Activated naive CD4-positive, alpha-beta T cell treated with anti-CD3 and anti-CD28 coated beads for 36 hours (primary cell): ENCODE data around the gene CAP2. TPM values are rescaled to one million over a fixed set of nuclear protein-coding genes. Genes with fewer than 3 reads are reported as not detected.
"Not testable (repeated sequence)": the region's sequence is repeated elsewhere in the genome, so short reads cannot be mapped to it uniquely, and the experiment has no call there.

Source experiments
- CTCF ChIA-PET: fragments of 350-600 bp; sonication (Branson Sonifier 250); formaldehyde crosslinking; loops from one replicate; lab custom pipeline; 2021; ENCODE audit warnings: antibody characterized with exemption; lab: Charles Lee
- DNase-seq: peaks from one replicate; pipeline ENCODE4 v3.0.0-alpha.2; 2020
- H3K27ac Mint-ChIP-seq: one replicate; pipeline ENCODE4 v1.8.0; 2021; ENCODE audit warnings: mild to moderate bottlenecking, mixed read lengths
- H3K27me3 Mint-ChIP-seq: one replicate; pipeline ENCODE4 v1.8.0; 2021; ENCODE audit warnings: low read depth, mixed read lengths
- H3K36me3 Mint-ChIP-seq: one replicate; pipeline ENCODE4 v1.8.0; 2021; ENCODE audit warnings: low read depth, mixed read lengths
- H3K4me1 Mint-ChIP-seq: one replicate; pipeline ENCODE4 v1.8.0; 2021; ENCODE audit warnings: low read depth, mixed read lengths
- H3K4me3 Mint-ChIP-seq: one replicate; pipeline ENCODE4 v1.8.0; 2021; ENCODE audit warnings: mild to moderate bottlenecking, moderate library complexity, mixed read lengths
- H3K9me3 Mint-ChIP-seq: one replicate; pipeline ENCODE4 v1.8.0; 2021; ENCODE audit warnings: mixed read lengths
- intact Hi-C: fragments of 100-400 bp; cut with micrococcal nuclease; formaldehyde crosslinking; loops from one replicate; pipeline ENCODE4 v1.15.1; 2023
- total RNA-seq, 2 experiments: library from RNA; stranded (reverse); gene quantifications; one replicate each; pipeline ENCODE4 v1.2.3, GENCODE V29; 2021

Gene CAP2
- total RNA-seq, 2 experiments from 2014 or later: not detected

DNA sequence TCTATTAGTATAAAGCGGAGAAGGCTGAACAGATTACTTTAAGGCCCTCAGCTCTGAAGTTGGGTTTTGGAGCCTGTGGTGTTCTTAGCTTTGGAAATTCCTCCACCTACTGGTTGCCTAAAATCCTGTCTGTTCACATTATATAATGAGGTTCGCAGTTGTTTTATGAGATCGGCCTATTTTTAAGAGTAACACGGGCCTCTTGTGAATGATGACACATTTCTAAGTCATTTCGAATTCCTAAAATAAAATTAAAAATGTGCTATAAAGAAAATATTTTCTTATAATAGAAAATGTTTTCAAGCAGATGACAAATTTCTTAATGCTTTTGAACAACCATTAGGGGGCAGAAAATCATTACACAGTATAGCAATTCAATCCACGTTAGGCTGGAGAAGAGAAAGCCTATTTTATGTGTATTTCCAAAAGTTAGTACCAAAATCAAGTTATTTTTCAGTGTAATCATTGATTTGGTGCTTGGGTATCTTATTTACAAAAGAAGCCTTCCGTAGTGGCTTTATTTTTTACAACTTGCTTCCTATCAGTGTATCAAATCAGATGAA lies 190.9 kb downstream of the CAP2 start:
- Mint-ChIP-seq H3K4me1 (peaks cover 6% of the 10 kb centered on the region), H3K4me3 (no peak overlapping the region), H3K36me3 (no peaks in the 10 kb centered on the region), H3K27ac (no peak overlapping the region), H3K27me3 (peaks cover 5% of the 10 kb centered on the region), H3K9me3 (no peaks in the 10 kb centered on the region)
- peak; percentile 38 for DNase-seq
- CTCF ChIA-PET: interaction anchor here (0.5 to 2.7 kb wide), 19 partner anchors 16 to 618 kb away, joined by 3 to 19 read pairs (median 4); partner anchors contain the start of gene FAM8A1
- intact Hi-C loops: loop anchor here (1.0 to 5.0 kb wide), 9 partner anchors 79 to 1252 kb away; partner anchors contain the start of genes NHLRC1 and RBM24

DNA sequence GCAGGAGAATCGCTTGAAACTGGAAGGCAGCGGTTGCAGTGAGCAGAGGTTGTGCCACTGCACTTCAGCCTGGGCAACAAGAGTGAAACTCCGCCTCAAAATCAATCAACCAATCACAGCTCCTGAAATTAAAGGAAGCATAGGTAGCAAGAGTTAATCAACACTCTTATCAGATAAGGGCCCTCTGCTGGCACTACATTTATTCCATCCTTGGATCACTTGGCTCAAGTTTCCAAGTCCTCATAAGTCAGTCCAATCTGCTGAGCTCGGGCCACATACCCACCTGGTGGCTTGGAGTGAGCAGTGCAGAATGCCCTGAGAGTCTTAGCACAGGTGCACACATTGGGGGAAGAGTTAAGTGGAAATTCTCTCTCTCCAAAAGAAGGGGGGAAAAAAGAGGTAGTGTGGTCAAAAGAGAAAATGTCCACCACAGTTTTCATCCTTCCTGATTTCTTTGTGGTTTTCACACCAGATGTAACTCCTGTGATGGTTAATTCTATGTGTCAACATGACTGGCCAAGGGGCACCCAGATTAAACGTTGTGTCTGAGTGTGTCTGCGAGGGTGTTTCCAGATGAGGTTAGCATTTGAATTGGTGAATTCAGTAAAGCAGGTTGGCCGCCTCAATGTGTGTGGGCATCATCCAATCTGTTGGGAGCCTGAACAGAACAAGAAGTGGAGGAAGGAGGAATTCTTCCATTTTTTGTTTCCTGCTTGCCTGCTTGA lies 192.5 kb downstream of the CAP2 start:
- intact Hi-C loops: no loop called here
- Mint-ChIP-seq H3K27me3 (peaks cover 4% of the 10 kb centered on the region), H3K4me1 (peaks cover 14% of the 10 kb centered on the region), H3K9me3 (no peaks in the 10 kb centered on the region), H3K4me3 (no peak overlapping the region), H3K27ac (no peak overlapping the region), H3K36me3 (no peaks in the 10 kb centered on the region)
- CTCF ChIA-PET: interaction anchor here (0.7 to 2.7 kb wide), 6 partner anchors 10 to 274 kb away, joined by 3 to 14 read pairs (median 4); partner anchors contain the start of gene FAM8A1
- DNase-seq: no peak

DNA sequence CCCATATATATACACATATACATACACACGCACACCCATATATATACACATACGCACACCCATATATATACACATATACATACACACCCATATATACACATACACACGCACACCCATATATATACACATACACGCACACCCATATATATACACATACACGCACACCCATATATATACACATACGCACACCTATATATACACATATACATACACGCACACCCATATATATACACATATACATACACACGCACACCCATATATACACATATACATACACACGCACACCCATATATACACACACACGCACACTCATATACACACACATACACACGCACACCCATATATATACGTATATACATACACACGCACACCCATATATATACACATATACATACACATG lies 193.2 kb downstream of the CAP2 start:
- H3K4me3 Mint-ChIP-seq, H3K27ac Mint-ChIP-seq, intact Hi-C loops, H3K36me3 Mint-ChIP-seq, H3K9me3 Mint-ChIP-seq, H3K27me3 Mint-ChIP-seq, DNase-seq: not testable (repeated sequence)
- CTCF ChIA-PET: interaction anchor here (1.9 kb wide), 1 partner anchor 9 kb away, joined by 5 read pairs; no protein-coding TSS in a partner anchor
- peaks cover 17% of the 10 kb centered on the region for H3K4me1 Mint-ChIP-seq

DNA sequence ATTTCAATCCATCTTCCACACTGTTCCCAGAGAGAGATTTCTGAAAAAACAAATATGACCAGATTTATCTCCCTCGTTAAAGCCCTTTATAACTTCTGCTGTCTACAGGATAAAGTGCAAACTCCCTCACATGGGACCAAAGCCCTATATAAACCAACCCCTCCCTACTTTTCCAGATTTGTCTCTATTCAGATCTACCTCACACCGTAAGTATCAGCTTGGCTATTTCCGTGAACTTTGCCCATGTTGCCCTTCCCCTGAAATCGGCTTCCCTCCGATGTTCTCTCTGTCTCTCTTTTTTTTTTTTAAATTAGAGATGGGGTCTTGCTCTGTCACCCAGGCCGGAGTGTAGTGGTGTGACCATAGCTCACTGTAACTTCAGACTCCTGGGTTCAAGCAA lies 194.6 kb downstream of the CAP2 start:
- DNase-seq: no peak
- Mint-ChIP-seq H3K4me1 (peaks cover 17% of the 10 kb centered on the region), H3K36me3 (no peaks in the 10 kb centered on the region), H3K27ac (no peak overlapping the region), H3K4me3 (no peak overlapping the region), H3K27me3 (no peaks in the 10 kb centered on the region), H3K9me3 (no peaks in the 10 kb centered on the region)
- intact Hi-C loops: no loop called here
- CTCF ChIA-PET: interaction anchor here (0.6 to 1.0 kb wide), 2 partner anchors 11 to 30 kb away, joined by 3 to 4 read pairs; no protein-coding TSS in a partner anchor

DNA sequence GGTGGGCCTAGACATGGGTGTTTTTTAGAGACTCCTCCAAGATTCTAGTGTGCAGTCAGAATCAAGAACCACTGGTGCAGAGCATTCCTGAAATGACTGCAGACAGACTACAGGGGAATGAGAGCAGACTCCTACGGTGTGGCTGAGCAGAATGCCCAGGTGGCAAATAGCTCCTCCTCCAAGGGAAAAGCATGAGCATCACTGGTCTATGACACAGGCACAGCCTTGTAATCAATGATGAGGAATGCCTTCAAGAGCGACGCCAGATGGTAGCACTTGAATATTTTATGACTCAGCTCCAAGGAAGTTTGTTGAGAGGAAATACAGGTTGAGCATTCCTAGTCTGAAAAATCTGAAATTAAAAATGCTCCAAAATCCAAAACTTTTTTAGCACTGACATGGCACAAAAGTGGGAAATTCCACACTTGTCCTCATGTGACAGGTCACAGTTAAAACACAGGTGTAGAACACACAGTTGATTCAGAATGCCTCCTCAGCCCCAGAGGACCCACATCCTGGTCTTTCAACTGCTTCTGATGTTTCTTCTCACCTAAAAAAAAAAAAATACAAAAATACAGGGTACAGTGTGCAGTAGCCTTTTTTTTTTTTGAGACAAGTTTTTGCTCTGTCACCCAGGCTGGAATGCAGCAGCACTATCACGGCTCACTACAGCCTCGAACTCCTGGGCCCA lies 196.2 kb downstream of the CAP2 start:
- intact Hi-C loops: loop anchor here (1.0 kb wide), 2 partner anchors 11 to 226 kb away; partner anchors contain the start of gene FAM8A1
- no peak overlapping the region for H3K4me3 Mint-ChIP-seq
- H3K36me3 Mint-ChIP-seq: no peaks in the 10 kb centered on the region
- peak; percentile 46 for DNase-seq
- H3K4me1 Mint-ChIP-seq: peaks cover 13% of the 10 kb centered on the region
- CTCF ChIA-PET: interaction anchor here (0.5 to 1.1 kb wide), 4 partner anchors 10 to 221 kb away, joined by 3 to 8 read pairs (median 5); no protein-coding TSS in a partner anchor
- H3K27me3 Mint-ChIP-seq: no peaks in the 10 kb centered on the region
- no peaks in the 10 kb centered on the region for H3K9me3 Mint-ChIP-seq
- no peak overlapping the region for H3K27ac Mint-ChIP-seq

DNA sequence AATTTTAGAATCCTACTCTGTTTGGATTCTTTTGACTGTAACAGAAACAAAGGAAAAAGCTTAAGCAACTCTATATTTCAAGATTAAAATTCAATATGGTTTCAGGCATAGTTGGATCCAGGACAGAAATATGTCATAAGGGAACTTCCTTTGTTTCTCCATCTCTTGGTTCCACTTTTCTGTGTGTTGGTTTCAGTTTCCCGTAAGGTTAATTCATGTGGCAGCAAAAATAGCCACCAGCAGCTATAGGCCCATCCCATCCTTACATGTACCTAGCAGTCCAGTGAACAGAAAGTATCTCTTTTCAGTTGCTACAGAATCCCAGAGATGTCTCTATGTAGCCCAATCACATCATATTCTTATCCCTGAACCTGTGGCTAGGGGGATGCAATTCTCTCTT lies 197.9 kb downstream of the CAP2 start:
- no peaks in the 10 kb centered on the region for H3K36me3 Mint-ChIP-seq
- no peaks in the 10 kb centered on the region for H3K9me3 Mint-ChIP-seq
- DNase-seq: no peak
- H3K4me3 Mint-ChIP-seq: no peak overlapping the region
- no peak overlapping the region for H3K27ac Mint-ChIP-seq
- peaks cover 13% of the 10 kb centered on the region for H3K4me1 Mint-ChIP-seq
- H3K27me3 Mint-ChIP-seq: no peaks in the 10 kb centered on the region
- intact Hi-C loops: no loop called here
- CTCF ChIA-PET: interaction anchor here (0.6 kb wide), 1 partner anchor 113 kb away, joined by 3 read pairs; no protein-coding TSS in a partner anchor

DNA sequence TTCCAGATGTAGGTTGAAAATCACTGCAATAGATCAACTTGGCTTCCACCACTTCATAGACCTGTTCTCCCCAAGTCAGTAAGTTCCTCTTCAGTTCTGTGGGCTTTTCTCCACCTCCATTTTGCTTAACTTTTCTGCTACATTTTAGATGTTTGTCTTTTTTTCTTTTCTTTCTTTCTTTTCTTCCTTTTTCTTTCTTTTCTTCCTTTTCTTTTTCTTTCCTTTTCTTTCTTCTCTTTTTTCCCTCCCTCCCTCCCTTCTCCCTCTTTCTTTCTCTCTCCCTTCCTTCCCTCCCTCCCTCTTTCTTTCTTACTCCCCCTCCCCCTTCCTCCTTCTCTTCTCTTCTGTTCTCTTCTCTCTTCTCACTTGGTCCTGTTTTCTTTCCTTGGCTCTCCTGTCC lies 199.9 kb downstream of the CAP2 start:
- no peaks in the 10 kb centered on the region for H3K9me3 Mint-ChIP-seq
- no peak overlapping the region for H3K4me3 Mint-ChIP-seq
- H3K27me3 Mint-ChIP-seq: no peaks in the 10 kb centered on the region
- DNase-seq: no peak
- CTCF ChIA-PET: interaction anchor here (1.2 kb wide), 1 partner anchor 211 kb away, joined by 4 read pairs; no protein-coding TSS in a partner anchor
- no peaks in the 10 kb centered on the region for H3K36me3 Mint-ChIP-seq
- no peak overlapping the region for H3K27ac Mint-ChIP-seq
- intact Hi-C loops: no loop called here
- H3K4me1 Mint-ChIP-seq: peaks cover 13% of the 10 kb centered on the region

DNA sequence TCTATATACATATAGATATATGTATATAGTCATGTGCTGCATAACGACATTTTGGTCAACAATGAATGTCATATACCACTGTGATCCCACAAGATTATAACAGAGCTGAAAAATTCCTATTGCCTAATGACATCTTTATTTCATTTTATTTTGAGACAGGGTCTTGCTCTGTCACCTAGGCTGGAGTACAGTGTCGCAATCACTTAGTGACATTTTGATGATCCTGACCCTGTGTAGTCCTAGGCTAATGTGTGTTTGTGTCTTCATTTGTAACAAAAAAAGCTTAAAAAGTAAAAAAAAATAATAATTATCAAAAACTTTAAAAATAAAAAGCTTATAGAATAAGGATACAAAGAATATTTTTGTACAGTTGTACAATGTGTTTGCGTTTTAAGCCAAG lies 202.7 kb downstream of the CAP2 start:
- no peak for DNase-seq
- Mint-ChIP-seq H3K36me3 (no peaks in the 10 kb centered on the region), H3K27me3 (no peaks in the 10 kb centered on the region), H3K9me3 (no peaks in the 10 kb centered on the region), H3K4me3 (no peak overlapping the region), H3K27ac (no peak overlapping the region), H3K4me1 (peaks cover 2% of the 10 kb centered on the region)
- intact Hi-C loops: no loop called here
- CTCF ChIA-PET: interaction anchor here (0.6 to 0.9 kb wide), 2 partner anchors 10 to 28 kb away, joined by 3 to 5 read pairs; no protein-coding TSS in a partner anchor

DNA sequence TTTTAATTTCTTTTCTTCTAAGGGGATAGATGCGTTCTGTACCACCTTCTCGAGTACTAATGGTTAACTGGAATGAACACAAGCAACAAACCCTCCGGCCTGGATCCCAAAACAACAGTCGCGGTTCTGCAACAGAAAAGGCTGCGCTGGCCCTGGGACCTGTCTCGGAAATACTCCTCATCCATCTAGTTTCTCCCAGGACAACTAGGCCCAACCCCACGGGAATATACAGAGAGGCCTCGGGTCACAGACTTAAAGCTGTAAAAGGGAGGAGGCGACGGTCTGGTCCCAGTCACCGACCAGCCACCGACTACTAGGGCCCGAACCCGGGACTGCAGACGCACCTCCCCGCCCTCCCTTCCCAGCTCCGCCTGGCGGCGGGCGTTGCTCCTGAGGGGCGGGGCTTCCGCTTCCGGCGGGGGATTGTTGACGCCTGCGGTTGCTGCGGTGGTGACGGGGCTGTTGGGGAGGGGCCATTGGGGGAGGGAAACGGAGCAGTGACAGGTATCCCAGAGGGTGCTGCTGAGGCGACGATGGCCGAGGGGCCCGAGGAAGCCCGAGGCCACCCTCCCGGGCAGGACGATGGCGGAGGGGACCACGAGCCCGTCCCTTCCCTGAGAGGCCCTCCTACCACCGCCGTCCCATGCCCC lies 206.6 kb downstream of the CAP2 start, which contains the start of gene FAM8A1:
Gene FAM8A1, plus strand, starts transcription at position 426 of the 650 bp plus-strand sequence. Its CDS starts 108 bp downstream, at position 534.
- peaks cover 3% of the 10 kb centered on the region for H3K36me3 Mint-ChIP-seq
- peak within 1 kb of the TSS; percentile 53 for H3K27ac Mint-ChIP-seq
- H3K4me1 Mint-ChIP-seq: peaks cover 29% of the 10 kb centered on the region
- peak; percentile 98 for DNase-seq
- H3K4me3 Mint-ChIP-seq: peak within 1 kb of the TSS; percentile 75
- no peaks in the 10 kb centered on the region for H3K27me3 Mint-ChIP-seq
- no peaks in the 10 kb centered on the region for H3K9me3 Mint-ChIP-seq
- intact Hi-C loops: loop anchor here (1.0 to 5.0 kb wide), 9 partner anchors 11 to 1278 kb away; partner anchors contain the start of genes KDM1B, NHLRC1, NUP153 and TPMT
- CTCF ChIA-PET: interaction anchor here (1.1 to 2.3 kb wide), 8 partner anchors 9 to 204 kb away, joined by 3 to 8 read pairs (median 4); no protein-coding TSS in a partner anchor

DNA sequence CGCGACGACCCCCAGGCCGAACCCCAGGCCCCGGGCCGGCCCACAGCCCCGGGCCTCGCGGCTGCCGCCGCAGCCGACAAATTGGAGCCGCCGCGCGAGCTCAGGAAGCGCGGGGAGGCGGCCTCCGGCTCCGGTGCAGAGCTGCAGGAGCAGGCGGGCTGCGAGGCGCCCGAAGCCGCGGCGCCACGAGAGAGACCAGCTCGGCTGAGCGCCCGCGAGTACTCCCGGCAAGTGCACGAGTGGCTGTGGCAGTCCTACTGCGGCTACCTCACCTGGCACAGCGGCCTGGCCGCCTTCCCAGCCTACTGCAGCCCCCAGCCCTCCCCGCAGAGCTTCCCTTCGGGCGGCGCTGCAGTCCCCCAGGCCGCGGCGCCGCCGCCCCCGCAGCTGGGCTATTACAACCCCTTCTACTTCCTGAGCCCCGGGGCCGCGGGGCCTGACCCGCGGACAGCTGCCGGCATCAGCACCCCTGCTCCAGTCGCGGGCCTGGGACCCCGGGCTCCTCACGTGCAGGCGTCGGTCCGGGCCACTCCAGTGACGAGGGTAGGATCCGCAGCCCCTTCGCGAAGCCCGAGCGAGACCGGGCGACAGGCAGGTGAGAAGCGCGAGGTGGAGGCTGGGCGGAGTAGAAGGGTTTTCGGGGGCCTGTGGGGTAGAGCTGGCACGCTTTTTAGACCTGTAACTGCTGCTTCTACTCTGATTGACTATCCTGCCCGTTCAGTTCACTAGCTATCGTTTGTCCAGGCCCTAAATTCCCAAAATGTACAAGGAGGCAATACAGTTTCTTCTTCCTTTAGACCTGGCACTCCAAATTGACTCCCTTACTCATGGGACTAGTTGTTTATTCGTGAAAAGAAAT lies 207.4 kb downstream of the CAP2 start:
- no peaks in the 10 kb centered on the region for H3K9me3 Mint-ChIP-seq
- H3K27me3 Mint-ChIP-seq: no peaks in the 10 kb centered on the region
- peak; percentile 44 for DNase-seq
- H3K27ac Mint-ChIP-seq: peak overlapping the region; percentile 9
- H3K4me1 Mint-ChIP-seq: peaks cover 29% of the 10 kb centered on the region
- intact Hi-C loops: loop anchor here (1.0 to 5.0 kb wide), 9 partner anchors 11 to 1278 kb away; partner anchors contain the start of genes KDM1B, NHLRC1, NUP153 and TPMT
- peak overlapping the region; percentile 75 for H3K4me3 Mint-ChIP-seq
- CTCF ChIA-PET: interaction anchor here (0.6 to 2.3 kb wide), 10 partner anchors 8 to 1320 kb away, joined by 3 to 8 read pairs (median 4); no protein-coding TSS in a partner anchor
- peaks cover 4% of the 10 kb centered on the region for H3K36me3 Mint-ChIP-seq
